Panc1 (cell line): Measurements from ENCODE around the gene DNMT3L.
"Not testable (repeated sequence)": the region's sequence is repeated elsewhere in the genome, so short reads cannot be mapped to it uniquely, and the experiment has no call there.

Source experiments
- CTCF ChIP-seq: fragments of 450-650 bp; IDR thresholded peaks from 2 replicates; pipeline ENCODE4 v1.5.1; 2017; ENCODE audit warnings: mild to moderate bottlenecking
- SIN3A ChIP-seq: IDR thresholded peaks from 2 replicates; pipeline ENCODE4 v1.6.1; 2012; ENCODE audit warnings: low read depth, mild to moderate bottlenecking, low read length, moderate library complexity, borderline replicate concordance; ENCODE audit not compliant: insufficient read depth
- TCF7L2 ChIP-seq: IDR thresholded peaks from 2 replicates; pipeline ENCODE4 v1.6.1; 2011; ENCODE audit warnings: mild to moderate bottlenecking, low read depth, low read length, inconsistent platforms

DNA sequence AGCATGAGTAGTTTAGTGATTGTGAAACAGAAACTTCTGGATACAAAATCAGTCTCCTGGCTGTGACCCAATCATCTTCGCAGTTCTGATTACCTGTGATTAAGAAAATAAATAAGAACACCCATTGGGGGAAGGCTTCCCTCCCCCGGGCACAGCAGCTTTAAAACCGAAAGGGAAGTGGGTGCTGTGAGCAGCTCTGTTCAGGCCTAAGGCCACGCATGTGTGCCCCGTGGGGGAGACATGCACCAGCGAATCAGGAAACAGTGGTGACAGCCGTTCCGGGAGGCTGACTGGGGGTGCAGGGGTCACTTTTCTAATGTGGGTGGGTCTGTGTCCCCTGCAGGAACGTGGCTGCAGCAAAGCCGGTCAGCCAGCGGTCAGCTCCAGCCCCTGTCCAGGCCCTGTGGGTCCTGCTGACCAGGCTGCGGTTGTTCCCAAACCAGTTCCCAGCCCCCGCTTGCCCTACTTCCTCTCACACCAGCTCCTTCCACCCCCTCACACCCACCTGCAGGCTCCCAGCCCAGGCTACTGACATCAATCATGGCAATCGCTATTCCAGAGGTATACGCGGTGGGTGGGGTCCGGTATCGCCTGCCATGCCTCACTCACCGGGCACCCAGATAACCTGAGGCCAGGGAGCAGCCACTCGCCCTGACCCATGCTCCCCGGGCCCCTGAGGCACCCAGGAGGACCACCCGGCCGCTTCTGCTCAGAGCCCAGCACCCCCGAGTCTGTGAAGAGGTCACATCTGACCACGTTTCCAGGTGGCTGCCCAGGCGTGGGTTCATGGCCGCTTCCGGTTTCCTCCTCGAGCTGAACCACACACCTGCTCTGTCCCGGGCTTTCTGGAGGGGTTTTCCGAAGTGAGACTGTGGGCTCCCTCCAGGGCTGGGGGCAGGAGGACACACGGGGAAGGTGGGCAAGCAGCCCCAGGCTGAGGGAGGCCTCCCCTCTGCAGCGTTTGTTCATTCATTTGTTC, 54.7 kb downstream of the DNMT3L start:
- not testable (repeated sequence) for TF ChIP-seq CTCF, TCF7L2, SIN3A
